ENCODE data around the gene NEIL1. TPM values are rescaled to one million over a fixed set of nuclear protein-coding genes. Genes with fewer than 3 reads are reported as not detected.
A peak's percentile ranks its signal among the peaks of the same experiment; 100 is the strongest.
"Not testable (repeated sequence)": the region's sequence is repeated elsewhere in the genome, so short reads cannot be mapped to it uniquely, and the experiment has no call there.

The NEIL1 gene
- total RNA-seq, 1 experiment from 2014 or later: 0.29 TPM

DNA sequence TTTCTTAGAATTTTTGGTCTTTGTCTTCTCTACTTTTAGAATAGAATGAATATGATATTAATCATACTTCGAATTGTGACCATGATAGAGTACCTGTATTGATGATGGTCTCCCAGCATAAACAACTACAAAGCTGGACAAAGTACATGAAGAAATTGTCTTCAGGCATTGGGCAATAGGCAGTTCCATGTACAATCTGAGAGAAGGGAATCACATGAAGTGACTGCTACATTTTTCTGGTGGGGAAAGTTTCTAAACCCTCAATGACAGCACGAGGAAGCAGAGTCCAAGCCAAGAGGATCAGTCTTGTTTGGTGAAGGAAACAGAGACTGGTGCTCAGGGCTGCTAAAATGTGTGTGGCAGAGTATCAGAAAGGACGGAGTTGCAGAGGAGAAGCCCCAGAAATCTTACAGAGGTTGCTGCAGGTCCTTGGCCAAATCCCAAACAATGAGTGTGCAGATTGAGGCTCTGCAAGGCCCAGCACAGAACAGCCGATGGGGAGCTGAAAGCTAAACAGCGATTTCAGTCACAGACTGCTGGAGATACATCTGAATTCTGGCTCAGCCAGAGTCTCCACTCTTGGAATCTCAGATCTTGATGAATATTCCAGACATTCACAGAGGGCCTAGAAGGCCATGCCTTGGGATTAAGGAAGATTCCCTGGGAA lies 27.5 kb upstream of the NEIL1 start:
- H3K4me1 ChIP-seq (replicated peaks); H3K9me3 ChIP-seq (replicated peaks); H3K27ac ChIP-seq; H3K27me3 ChIP-seq (replicated peaks); DNase-seq (ENCODE audit: low read depth in 1 of 2, low spot score in 2 of 2); H3K36me3 ChIP-seq; H3K4me3 ChIP-seq: not testable (repeated sequence)

GRCh38 chr15:75321711-75322110 lies 25.1 kb upstream of the NEIL1 start:
- no peaks in the 10 kb centered on the region for H3K27me3 ChIP-seq (replicated peaks)
- H3K4me1 ChIP-seq (replicated peaks): no peaks in the 10 kb centered on the region
- DNase-seq (ENCODE audit: low read depth in 1 of 2, low spot score in 2 of 2): no peak
- no peaks in the 10 kb centered on the region for H3K36me3 ChIP-seq
- H3K4me3 ChIP-seq: no peak overlapping the region
- no peak overlapping the region for H3K27ac ChIP-seq
- 0 out of 2 replicates have a peak, but pooled peaks cover 2% of the 10 kb centered on the region for H3K9me3 ChIP-seq (replicated peaks)

DNA sequence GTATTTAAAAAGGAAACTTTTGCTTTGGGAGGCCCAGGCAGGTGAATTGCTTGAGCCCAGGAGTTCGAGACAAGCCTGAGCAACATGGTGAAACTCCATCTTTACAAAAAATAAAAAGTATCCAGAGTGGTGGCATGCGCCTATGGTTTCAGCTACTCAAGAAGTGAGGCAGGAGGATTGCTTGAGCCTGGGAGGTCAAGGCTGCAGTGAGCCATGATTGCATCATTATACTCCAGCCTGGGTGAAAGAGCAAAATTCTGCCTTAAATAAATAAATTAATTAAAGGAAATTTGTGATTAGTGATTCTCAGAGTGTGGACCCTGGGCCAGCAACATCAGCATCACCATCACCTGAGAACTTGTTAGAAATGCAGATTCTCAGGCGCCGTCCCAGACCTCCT lies 20.9 kb upstream of the NEIL1 start:
- no peaks in the 10 kb centered on the region for H3K4me1 ChIP-seq (replicated peaks)
- H3K27me3 ChIP-seq (replicated peaks): no peaks in the 10 kb centered on the region
- 0 out of 2 replicates have a peak, but pooled peaks cover 2% of the 10 kb centered on the region for H3K9me3 ChIP-seq (replicated peaks)
- no peaks in the 10 kb centered on the region for H3K36me3 ChIP-seq
- H3K4me3 ChIP-seq: no peak overlapping the region
- H3K27ac ChIP-seq: no peak overlapping the region
- no peak for DNase-seq (ENCODE audit: low read depth in 1 of 2, low spot score in 2 of 2)

DNA sequence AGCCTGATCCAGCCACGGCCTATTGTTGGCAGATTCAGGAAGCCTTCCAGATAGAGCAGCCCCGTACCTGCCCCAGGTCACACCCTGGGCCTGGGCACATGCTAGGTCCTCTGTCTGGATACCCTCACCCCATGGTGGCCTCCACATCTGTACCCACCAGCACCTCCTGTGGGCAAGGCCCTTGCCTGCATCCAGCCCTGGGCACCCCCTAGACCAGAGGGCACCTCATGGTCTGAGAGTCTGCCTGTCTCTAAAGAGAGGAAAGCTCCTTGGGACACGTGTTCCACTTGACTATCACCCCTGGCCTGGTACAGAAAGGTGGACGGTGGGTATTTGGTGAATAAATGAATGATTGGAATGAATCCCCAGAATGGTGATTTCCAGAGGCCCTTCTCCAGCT lies 19.8 kb upstream of the NEIL1 start:
- DNase-seq (ENCODE audit: low read depth in 1 of 2, low spot score in 2 of 2): no peak
- Histone ChIP-seq H3K4me3 (no peak overlapping the region), H3K27me3 (replicated peaks) (no peaks in the 10 kb centered on the region), H3K9me3 (replicated peaks) (no peaks in the 10 kb centered on the region), H3K4me1 (replicated peaks) (no peaks in the 10 kb centered on the region), H3K36me3 (no peaks in the 10 kb centered on the region), H3K27ac (no peak overlapping the region)

GRCh38 chr15:75327491-75327890 lies 19.3 kb upstream of the NEIL1 start:
- no peaks in the 10 kb centered on the region for H3K36me3 ChIP-seq
- no peak overlapping the region for H3K4me3 ChIP-seq
- H3K4me1 ChIP-seq (replicated peaks): no peaks in the 10 kb centered on the region
- H3K27ac ChIP-seq: no peak overlapping the region
- no peaks in the 10 kb centered on the region for H3K9me3 ChIP-seq (replicated peaks)
- no peak for DNase-seq (ENCODE audit: low read depth in 1 of 2, low spot score in 2 of 2)
- no peaks in the 10 kb centered on the region for H3K27me3 ChIP-seq (replicated peaks)

- Histone ChIP-seq H3K4me3 (no peak overlapping the region), H3K36me3 (no peaks in the 10 kb centered on the region), H3K27ac (no peak overlapping the region), H3K9me3 (replicated peaks) (no peaks in the 10 kb centered on the region), H3K4me1 (replicated peaks) (no peaks in the 10 kb centered on the region), H3K27me3 (replicated peaks) (no peaks in the 10 kb centered on the region)
- DNase-seq (ENCODE audit: low read depth in 1 of 2, low spot score in 2 of 2): no peak
These were observed 18.1 kb upstream of the NEIL1 start for GRCh38 chr15:75328493-75329314.

DNA sequence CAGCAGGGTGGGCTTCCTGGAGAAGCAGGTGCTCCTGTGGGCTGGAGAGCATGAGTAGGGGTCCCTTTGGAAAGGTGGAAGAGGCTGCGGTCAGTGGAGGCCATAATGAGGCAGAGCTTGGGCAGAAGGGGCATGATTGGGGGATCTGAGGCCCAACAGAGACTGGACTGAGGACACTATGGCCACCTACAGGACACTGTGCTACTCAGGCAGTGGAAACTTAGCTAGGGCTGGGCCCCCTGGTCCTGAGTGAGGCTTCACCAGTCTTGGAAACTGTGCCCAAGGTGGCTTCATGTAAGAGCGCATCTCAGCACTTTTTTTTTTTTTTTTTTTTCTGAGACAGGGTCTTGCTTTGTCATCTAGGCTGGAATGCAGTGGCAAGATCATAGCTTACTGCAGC lies 17.3 kb upstream of the NEIL1 start:
- Histone ChIP-seq H3K9me3 (replicated peaks) (no peaks in the 10 kb centered on the region), H3K27ac (no peak overlapping the region)

DNA sequence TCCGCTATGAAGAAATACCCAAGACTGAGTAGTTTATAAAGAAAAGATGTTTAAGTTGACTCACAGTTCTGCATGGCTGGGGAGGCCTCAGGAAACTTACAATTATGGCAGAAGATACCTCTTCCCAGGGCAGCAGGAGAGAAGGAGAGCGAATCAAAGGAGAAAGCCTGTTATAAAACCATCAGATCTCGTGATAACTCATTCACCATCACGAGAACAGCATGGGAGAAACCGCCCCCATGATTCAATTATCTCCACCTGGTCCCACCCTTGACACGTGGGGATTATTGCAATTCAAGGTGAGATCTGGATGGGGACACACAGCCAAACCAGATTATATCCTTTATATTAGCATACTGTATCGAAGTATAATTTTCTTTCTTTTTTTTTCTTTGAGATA lies 14.7 kb upstream of the NEIL1 start:
- not testable (repeated sequence) for H3K27ac ChIP-seq; DNase-seq (ENCODE audit: low read depth in 1 of 2, low spot score in 2 of 2); H3K36me3 ChIP-seq; H3K4me3 ChIP-seq; H3K4me1 ChIP-seq (replicated peaks); H3K27me3 ChIP-seq (replicated peaks); H3K9me3 ChIP-seq (replicated peaks)

More for the DNA sequence above, 17.3 kb upstream of the NEIL1 start:
- no peaks in the 10 kb centered on the region for H3K4me1 ChIP-seq (replicated peaks)
- H3K36me3 ChIP-seq: no peaks in the 10 kb centered on the region
- H3K4me3 ChIP-seq: no peak overlapping the region
- DNase-seq (ENCODE audit: low read depth in 1 of 2, low spot score in 2 of 2): no peak
- no peaks in the 10 kb centered on the region for H3K27me3 ChIP-seq (replicated peaks)

DNA sequence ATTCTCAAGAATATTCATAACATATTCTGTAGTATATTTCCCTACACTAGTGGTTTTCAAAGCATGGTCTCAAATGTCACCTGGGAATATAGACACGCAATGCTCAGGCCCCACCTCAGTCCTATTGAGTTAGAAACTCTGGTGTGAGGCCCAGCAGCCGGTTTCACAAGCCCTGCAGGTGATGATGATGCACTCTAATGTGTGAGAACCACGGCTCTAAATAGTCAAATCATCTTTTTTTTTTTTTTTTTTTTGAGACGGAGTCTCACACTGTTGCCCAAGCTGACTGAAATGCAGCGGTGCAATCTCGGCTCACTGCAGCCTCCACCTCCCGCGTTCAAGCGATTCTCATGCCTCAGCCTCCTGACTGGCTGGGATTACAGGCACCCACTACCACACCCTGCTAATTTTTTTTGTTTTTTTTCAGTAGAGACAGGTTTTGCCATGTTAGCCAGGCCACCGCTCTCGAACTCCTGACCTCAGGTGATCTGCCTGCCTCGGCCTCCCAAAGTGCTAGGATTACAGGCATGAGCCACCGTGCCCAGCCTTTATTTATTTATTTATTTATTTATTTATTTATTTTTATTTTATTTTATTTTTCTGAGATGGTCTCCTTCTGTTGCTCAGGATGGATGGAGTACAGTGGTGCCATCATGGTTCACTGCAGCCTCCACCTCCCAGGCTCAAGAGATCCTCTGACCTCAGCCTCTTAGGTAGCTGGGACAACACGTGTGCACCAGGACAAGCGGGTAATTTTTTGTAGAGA lies 13.0 kb upstream of the NEIL1 start:
- H3K36me3 ChIP-seq; H3K27me3 ChIP-seq (replicated peaks): not testable (repeated sequence)

GRCh38 chr15:75335313-75335704 lies 11.5 kb upstream of the NEIL1 start:
- Histone ChIP-seq H3K27me3 (replicated peaks) (no peaks in the 10 kb centered on the region), H3K4me1 (replicated peaks) (peaks cover 15% of the 10 kb centered on the region), H3K27ac (peak overlapping the region; percentile 62), H3K4me3 (peak overlapping the region; percentile 60), H3K36me3 (peaks cover 12% of the 10 kb centered on the region), H3K9me3 (replicated peaks) (no peaks in the 10 kb centered on the region)
- no peak for DNase-seq (ENCODE audit: low read depth in 1 of 2, low spot score in 2 of 2)

More for the DNA sequence above, 13.0 kb upstream of the NEIL1 start:
- H3K4me3 ChIP-seq; H3K27ac ChIP-seq; H3K9me3 ChIP-seq (replicated peaks); H3K4me1 ChIP-seq (replicated peaks); DNase-seq (ENCODE audit: low read depth in 1 of 2, low spot score in 2 of 2): not testable (repeated sequence)

DNA sequence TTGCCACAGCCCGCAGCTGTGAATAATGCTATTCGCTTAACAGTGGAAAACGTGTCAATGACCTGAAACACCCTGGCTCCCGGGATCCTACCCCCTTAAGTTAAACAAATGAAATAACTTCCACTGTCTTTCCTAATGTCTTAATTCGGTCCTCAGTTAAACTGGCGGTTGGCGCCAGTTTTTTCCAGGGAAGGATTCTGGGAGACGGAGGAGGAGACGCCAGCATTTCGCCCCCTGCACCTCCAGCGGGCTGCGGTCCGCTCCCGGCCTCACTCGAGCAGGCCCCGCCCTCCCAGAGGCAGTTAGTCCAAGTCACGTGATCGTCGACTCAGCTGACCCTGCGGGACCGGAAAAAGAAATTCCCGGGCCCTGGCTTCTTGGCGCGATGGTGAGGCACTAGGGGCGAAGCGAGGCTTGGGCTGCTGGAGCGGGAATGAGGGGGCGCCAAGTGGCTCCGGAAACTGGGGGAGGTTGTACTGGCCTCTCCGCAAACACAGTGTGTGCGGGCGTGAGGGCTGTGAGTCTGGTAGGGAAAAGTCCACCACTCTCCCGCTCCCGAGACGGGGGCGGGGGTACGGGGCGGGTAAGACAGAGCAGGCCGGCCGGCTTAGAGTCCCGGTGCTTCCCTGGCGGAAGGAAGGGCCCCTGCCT lies 11.0 kb upstream of the NEIL1 start, which contains the start of gene COMMD4:
Gene COMMD4, plus strand, starts transcription at position 359 of the 651 bp plus-strand sequence. Its CDS starts 27 bp downstream, at position 386.
- H3K4me3 ChIP-seq: peak within 1 kb of the TSS; percentile 60
- H3K9me3 ChIP-seq (replicated peaks): no peaks in the 10 kb centered on the region
- no peaks in the 10 kb centered on the region for H3K27me3 ChIP-seq (replicated peaks)
- peaks cover 15% of the 10 kb centered on the region for H3K4me1 ChIP-seq (replicated peaks)
- peak; percentile 94 to 98 for DNase-seq (ENCODE audit: low read depth in 1 of 2, low spot score in 2 of 2)
- H3K27ac ChIP-seq: peak within 1 kb of the TSS; percentile 62
- H3K36me3 ChIP-seq: peaks cover 14% of the 10 kb centered on the region

GRCh38 chr15:75338661-75339240 lies 8.1 kb upstream of the NEIL1 start:
- no peaks in the 10 kb centered on the region for H3K9me3 ChIP-seq (replicated peaks)
- no peak for DNase-seq (ENCODE audit: low read depth in 1 of 2, low spot score in 2 of 2)
- H3K36me3 ChIP-seq: peaks cover 17% of the 10 kb centered on the region

GRCh38 chr15:75339531-75340240 lies 7.2 kb upstream of the NEIL1 start:
- DNase-seq (ENCODE audit: low read depth in 1 of 2, low spot score in 2 of 2): no peak
- H3K4me3 ChIP-seq: no peak overlapping the region
- no peaks in the 10 kb centered on the region for H3K9me3 ChIP-seq (replicated peaks)
- peaks cover 17% of the 10 kb centered on the region for H3K36me3 ChIP-seq
- no peaks in the 10 kb centered on the region for H3K27me3 ChIP-seq (replicated peaks)
- peaks cover 15% of the 10 kb centered on the region for H3K4me1 ChIP-seq (replicated peaks)
- H3K27ac ChIP-seq: no peak overlapping the region

More at GRCh38 chr15:75338661-75339240, 8.1 kb upstream of the NEIL1 start:
- H3K4me1 ChIP-seq (replicated peaks): peaks cover 15% of the 10 kb centered on the region
- H3K4me3 ChIP-seq: no peak overlapping the region
- no peaks in the 10 kb centered on the region for H3K27me3 ChIP-seq (replicated peaks)
- no peak overlapping the region for H3K27ac ChIP-seq
